HG02610 (cell line): Measurements from ENCODE around the gene ORAI1.
A peak's percentile ranks its signal among the peaks of the same experiment; 100 is the strongest.
"Not testable (repeated sequence)": the region's sequence is repeated elsewhere in the genome, so short reads cannot be mapped to it uniquely, and the experiment has no call there.

Source experiments
- ATAC-seq: cut with Tn5 transposase; IDR thresholded peaks from one replicate; pipeline ENCODE4 v1.9.1; 2021; ENCODE audit warnings: mild to moderate bottlenecking, moderate library complexity; ENCODE audit not compliant: unreplicated experiment

Gene ORAI1

DNA sequence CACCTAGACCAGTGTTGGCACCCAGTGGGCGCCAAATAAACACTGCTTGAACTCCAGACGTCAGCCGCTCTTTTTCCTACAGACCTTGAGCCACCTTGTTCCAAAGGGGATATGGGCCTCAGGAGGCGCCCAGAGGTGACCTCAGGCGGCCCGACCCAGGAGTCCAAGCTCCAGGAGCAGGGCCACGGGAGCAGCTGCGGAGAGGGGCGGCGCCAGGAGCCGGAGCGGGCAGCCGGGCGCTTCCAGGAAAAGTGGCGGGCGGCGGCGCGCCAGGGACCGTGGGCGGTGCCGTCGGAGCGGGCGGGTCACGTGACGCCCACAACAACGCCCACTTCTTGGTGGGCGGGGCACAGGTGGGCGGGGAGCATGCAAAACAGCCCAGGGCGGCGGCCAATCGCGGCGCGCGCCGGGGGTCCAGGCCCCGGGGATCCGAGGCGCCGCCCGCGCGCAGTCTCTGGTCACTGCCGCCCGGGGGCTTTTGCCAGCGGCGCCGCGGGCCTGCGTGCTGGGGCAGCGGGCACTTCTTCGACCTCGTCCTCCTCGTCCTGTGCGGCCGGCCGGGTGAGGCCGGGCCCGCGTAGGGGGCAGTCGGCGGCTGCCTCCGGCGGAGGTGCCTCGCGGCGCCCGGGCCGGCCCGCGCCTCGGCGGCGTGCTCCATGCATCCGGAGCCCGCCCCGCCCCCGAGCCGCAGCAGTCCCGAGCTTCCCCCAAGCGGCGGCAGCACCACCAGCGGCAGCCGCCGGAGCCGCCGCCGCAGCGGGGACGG is at the start of gene ORAI1:
TSS of gene ORAI1 (plus strand) at position 444 of the 766 bp plus-strand sequence.
- ATAC-seq, result peak; percentile 71

GRCh38 chr12:121576851-121577391 is 49.4 kb upstream of the ORAI1 start:
- ATAC-seq, result no peak

DNA sequence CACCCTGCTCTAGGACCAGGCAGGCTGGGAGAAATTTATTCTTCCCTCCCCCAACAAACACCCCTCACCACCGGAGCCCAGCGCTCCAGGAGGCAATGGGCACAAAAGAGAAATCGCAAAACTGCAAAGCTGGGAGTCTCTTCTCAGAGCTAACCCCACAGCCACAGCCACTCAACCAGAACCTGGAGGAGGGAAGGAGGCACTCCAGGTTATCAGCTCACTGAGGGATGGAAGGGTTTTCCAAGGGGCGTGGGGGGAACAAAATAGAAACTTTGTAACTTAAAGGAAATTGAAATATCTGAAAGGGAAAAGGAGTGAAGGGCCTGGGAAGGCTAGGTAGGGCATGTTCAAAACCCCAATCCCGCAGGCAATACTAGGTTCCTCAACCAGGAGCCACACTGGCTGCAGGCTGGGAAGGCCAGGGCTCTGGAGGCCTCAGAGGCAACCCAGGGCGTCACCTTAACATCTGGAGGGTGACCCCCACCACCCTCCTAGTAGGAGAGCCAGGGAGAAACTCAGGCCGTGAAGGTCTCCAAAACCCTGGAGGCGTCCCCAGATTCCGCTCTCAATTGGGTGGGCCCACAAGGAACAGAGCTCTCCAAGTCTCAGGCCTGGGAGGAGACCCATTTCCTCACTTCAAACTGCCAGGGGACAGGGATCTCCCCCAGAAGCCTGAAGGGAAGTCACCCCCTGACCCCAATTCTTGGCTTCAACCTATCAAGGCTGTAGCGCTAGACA is 48.7 kb upstream of the ORAI1 start:
- ATAC-seq, result no peak

DNA sequence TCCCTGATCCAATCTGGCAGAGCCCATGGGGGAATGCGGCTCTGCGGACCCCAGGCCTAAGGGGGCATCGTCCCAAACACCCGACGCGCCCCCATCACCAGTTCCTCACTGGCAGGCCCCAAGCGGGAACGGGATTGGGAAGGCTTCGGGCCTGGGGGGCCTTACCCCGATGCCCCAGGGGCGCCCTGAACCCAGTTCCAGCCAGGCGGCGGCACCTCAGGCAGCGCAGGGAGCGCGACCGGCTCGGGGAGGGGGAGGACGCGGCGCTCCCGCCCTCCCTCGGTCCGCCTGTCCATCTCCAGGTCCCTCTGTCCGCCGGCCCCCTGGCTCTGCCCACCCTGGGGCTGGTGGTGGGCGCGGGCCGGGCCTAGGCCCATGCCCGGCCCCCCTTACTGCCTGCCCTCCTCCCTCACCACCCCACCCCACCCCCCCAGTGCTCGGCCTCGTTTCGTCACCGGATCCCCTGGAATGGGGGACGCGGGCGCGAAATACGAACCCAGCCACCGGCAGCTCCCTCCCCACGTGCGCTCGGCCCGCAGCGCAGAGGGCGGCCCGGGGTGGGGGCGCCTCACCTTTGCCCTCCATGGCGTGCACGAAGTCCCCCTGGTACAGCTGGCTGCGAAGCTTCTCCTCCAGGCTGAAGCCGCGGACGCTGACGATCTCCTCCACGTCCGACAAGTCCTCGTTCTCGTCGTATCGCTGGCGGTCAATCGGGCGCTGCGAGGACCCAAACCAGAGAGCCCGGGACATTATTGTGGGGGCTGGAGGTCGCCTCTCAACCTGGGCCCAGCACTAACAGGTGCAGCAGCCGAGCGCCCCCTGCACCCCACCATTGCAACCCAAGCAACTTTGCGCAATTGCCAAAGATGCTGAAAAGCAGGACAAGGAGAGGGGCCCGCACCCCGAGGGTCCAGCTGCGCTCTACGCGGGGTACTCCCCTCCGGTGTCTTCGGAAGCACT is 47.8 kb upstream of the ORAI1 start:
- no peak for ATAC-seq

GRCh38 chr12:121579190-121579791 is 47.0 kb upstream of the ORAI1 start:
- no peak for ATAC-seq

GRCh38 chr12:121579981-121580868 is 46.1 kb upstream of the ORAI1 start:
- no peak for ATAC-seq

DNA sequence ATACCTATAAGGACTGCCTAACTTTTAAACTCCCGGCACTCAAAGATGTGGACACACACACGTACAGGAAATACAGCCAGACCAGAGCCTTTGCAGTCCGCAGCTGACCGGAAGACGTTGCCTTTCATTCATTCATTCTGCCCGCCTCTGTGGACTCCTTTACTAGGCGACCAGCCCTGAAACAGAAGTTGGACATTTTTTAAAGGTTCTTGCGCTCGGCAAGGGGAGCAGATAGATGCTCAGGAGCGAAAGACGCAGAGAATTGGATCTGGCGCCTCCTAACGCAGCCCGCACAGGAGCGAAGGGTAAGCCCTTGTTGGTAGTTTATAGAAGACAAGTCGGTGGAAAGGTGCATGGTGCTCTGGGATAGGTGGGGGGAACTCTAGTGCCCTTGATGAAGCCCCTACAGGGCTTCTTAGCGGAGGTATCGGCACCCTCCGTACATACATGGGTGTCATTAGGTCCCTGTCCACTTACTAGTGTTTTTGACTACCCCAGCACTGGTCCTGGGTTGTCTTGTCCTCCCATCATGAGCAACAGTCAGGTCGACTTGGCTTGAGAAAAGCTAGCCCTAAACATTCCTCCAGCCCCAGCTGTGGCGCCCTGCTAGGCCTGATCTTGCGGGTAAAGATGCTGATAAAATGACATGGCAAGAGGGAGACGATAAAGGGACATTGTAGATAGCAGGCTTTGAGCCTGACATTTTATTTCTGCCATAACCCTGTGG is 45.2 kb upstream of the ORAI1 start, which contains the start of gene KDM2B:
TSS of gene KDM2B (minus strand) at position 65 of the 727 bp plus-strand sequence. CDS start 112 bp downstream, outside the sequence.
- ATAC-seq, result no peak

GRCh38 chr12:121581686-121582429 is 44.5 kb upstream of the ORAI1 start:
- no peak for ATAC-seq

DNA sequence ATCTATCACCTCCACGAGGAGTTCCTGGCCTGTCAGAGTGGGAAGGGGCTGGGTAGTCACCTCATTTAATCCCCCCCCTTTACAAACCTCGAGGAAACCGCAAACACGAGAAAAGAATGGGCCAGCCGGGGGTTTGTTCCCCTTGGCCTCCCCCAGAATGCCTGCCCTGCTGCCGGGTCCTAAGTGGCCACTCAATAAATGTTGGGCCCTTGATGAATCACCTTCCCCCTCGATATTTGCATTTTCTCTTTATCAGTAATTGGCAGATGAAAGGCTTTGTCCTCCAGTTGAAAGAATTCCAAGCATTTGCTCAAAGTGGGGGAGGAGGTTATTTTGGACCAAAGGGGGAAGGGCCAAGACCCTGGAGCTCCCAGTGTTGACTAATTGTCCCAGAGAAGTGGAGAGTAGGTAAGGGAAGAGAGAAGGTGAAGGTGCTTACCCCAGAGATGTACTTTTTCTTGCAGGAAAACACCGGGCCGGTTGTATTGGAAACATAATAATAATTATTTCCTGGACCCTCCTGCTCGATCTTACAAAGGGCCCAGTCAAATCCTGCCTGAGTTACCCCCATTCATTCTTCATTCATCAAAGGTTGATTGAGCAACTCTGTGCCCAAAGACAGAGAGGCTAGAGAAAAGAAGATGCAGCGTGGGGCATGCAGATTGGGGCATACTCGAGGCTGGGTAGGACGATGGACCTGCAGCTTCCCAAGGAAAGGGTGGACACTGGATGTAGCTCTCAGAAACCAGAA is 43.6 kb upstream of the ORAI1 start:
- no peak for ATAC-seq

DNA sequence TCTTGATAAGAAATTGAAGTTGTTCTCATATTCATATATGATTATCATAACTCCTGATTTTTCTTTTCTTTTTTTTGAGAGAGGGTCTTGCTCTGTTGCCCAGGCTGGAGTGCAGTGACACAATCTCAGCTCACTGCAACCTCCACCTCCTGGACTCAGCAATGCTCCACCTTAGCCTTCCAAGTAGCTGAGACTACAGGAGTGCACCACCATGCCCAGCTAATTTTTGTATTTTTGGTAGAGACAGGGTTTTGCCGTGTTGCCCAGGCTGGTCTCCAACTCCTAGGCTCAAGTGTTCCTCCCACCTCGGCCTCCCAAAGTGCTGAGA is 43.0 kb upstream of the ORAI1 start:
- not testable (repeated sequence) for ATAC-seq

DNA sequence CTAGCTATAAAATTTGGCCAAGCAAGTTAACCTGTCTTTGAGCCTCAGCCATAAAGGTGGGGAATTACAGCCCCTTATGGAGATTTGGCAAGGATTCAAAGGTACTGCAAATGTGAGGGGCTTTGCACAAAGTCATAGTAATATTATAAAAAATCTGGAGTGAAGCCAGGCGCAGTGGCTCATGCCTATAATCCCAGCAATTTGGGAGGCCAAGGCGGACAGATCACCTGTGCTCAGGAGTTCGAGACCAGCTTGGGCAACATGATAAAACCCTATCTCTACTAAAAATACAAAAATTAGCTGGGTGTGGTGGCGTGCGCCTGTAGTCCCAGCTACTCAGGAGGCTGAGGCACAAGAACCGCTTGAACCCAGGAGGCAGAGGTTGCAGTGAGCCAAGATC is 41.4 kb upstream of the ORAI1 start:
- not testable (repeated sequence) for ATAC-seq

DNA sequence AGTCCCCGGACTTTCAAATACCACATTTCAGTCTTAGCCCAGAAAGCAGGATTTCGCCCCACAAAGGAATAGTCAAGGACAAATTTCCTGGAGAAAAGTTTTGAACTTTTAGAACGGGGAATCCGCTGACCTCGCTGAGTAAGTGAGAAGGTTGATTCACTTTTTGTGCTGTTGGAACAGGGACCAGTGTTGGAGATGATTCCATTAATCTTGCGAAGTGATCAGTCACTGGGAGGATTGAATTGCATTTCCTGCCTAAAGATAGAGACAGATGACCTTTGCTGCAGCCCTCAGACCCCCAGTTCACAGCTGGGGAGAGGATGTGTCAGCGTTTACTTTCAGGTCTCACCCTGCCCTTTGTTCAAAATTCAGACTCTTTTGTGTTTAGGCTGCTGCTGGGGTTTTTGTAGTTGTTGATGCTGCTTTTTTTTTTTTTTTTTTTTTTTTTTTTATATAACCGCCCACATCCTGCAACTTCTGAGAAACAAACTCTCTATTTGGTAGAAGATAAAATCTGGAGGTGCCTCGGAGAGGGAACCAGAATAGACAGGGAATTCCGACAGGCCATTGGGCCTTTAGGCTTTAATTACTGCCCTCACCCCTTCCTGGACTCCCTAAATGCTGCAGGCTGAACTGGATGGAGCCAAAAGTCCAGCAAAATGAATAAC is 35.7 kb upstream of the ORAI1 start:
- ATAC-seq, result peak; percentile 45

GRCh38 chr12:121592320-121592719 is 34.0 kb upstream of the ORAI1 start:
- ATAC-seq, result no peak

DNA sequence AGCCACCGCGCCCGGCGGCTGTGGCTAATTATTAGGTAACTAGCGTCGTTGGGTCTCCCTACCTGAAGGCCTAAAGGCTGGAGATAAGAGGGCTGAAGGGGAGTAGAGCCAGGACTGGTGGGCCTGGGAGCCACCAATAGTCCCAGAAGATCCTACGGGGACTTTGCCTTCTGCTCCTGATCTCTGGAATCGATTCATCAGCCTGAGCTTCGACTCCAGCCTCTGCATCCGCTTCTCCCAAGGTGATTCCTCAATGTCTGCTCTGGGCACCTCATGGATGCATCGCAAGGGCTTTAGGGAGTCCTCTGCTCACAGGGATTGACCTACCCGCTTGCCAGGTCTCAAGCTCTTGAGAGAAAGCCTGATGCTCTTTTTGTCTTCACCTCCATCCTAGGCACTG is 30.8 kb upstream of the ORAI1 start:
- ATAC-seq, result no peak

DNA sequence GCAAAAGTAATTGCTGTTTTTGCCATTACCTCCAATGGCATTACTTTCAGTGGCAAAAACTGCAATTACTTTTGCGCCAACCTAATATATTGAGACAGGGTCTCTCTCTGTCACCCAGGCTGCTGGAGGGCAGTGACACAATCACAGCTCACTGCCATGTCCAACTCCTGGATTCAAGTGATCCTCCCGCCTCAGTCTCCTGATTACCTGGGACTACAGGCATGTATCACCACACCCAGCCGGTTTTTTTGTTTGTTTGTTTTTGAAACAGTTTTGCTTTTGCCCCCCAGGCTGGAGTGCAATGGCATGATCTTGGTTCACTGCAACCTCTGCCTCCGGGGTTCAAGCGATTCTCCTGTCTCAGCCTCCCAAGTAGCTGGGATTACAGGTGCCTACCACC is 29.8 kb upstream of the ORAI1 start:
- no peak for ATAC-seq

DNA sequence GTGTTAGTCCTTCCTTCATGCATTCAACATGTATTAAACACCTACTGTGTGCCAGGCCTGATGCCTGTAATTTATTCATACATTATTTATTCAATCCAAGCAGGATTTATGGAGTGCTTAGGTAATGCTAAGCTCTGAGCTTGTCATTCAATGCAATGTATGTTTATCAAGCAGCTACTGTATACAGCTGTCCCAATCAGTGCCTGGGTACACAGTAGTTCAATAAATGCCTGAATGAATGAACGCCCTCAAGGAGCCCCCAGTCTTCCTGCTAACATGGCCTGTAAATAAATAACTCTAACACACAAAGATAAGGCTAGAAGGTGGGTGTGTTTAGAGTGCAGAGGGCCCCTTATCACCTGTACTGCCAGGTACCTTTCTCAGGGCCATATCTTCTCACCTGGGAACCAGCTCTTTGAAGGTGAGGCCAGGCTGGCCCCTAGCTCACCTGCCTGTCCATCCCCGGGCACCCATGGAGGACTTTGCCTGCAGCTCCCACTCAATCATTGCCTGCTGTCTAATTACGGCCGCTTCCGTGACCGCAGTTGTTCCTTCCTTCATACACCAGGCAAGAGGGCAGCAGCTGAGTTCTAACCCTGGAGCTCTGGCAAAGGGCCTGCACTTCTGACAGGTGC is 25.5 kb upstream of the ORAI1 start:
- no peak for ATAC-seq
